Esophagus squamous epithelium (tissue), 4 donors: ENCODE data around the gene FGGY.
"Not testable (repeated sequence)": the region's sequence is repeated elsewhere in the genome, so short reads cannot be mapped to it uniquely, and the experiment has no call there.

Experiments
- POLR2A ChIP-seq, 4 donors: fragments of 450-650 bp; IDR thresholded peaks; one replicate each; pipeline ENCODE4 v1.6.1; 2017; ENCODE audit warnings: antibody characterized with exemption in 4 of 4, mild to moderate bottlenecking in 4 of 4, moderate library complexity in 3 of 4
- TF ChIP-seq, protein P1 (sequence below), 6 experiments: fragments of 450-650 bp in 4 of 6; fragments of 200-600 bp in 2 of 6; sonication (generic) in 2 of 6; IDR thresholded peaks; one replicate each; pipeline ENCODE4 v1.5.1; 2016 to 2019; ENCODE audit warnings: antibody characterized with exemption in 6 of 6, mild to moderate bottlenecking in 4 of 6, moderate library complexity in 4 of 6

DNA sequence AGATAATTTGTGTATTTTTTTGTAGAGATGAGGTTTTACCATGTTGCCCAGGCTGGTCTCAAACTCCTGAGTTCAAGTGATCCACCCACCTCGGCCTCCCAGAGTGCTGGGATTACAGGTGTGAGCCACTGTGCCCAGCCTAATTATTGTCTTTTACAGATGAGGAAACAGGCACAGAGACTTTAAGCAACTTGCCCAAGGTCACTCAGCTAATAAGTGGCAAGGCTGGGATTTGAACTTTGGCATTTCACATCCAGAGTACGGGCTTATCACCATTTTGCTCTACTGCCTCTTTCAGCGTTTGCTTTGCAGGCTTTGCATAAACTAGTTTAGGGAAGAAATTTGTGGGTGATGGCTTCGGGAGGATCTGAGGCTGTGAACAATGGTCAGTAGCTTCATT, 57.3 kb downstream of the FGGY start:
- TF ChIP-seq POLR2A (IDR thresholded peaks at IDR 0.05): not testable (repeated sequence)
- TF ChIP-seq, protein P1, sequence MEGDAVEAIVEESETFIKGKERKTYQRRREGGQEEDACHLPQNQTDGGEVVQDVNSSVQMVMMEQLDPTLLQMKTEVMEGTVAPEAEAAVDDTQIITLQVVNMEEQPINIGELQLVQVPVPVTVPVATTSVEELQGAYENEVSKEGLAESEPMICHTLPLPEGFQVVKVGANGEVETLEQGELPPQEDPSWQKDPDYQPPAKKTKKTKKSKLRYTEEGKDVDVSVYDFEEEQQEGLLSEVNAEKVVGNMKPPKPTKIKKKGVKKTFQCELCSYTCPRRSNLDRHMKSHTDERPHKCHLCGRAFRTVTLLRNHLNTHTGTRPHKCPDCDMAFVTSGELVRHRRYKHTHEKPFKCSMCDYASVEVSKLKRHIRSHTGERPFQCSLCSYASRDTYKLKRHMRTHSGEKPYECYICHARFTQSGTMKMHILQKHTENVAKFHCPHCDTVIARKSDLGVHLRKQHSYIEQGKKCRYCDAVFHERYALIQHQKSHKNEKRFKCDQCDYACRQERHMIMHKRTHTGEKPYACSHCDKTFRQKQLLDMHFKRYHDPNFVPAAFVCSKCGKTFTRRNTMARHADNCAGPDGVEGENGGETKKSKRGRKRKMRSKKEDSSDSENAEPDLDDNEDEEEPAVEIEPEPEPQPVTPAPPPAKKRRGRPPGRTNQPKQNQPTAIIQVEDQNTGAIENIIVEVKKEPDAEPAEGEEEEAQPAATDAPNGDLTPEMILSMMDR (IDR thresholded peaks at IDR 0.05): not testable (repeated sequence)
